DND-41 (cell line): ENCODE data around the gene POMT2.

Experiments used
- ATAC-seq: fragments of 200-7000 bp; cut with Tn5 transposase; 3 replicates; pipeline ENCODE4 v1.9.1; 2021; ENCODE audit warnings: low read depth; ENCODE audit not compliant: insufficient read depth
- DNase-seq: peaks from one replicate; pipeline ENCODE4 v3.0.0-alpha.2; 2020
- H2AFZ ChIP-seq: 2 replicates; pipeline ENCODE4 v1.6.0; 2012; ENCODE audit warnings: low read depth, low read length
- H3K27ac ChIP-seq: 2 replicates; pipeline ENCODE4 v1.5.1; 2012; ENCODE audit warnings: low read length, inconsistent platforms
- H3K27me3 ChIP-seq: fragments of 200-600 bp; sonication (generic); 2 replicates; pipeline ENCODE4 v1.6.0; 2012; ENCODE audit warnings: low read length, mild to moderate bottlenecking, inconsistent platforms; ENCODE audit not compliant: insufficient read depth, poor library complexity
- H3K36me3 ChIP-seq: 2 replicates; pipeline ENCODE4 v1.5.1; 2012; ENCODE audit warnings: low read length, inconsistent platforms; ENCODE audit not compliant: insufficient read depth
- H3K4me1 ChIP-seq: 2 replicates; pipeline ENCODE4 v1.5.1; 2012; ENCODE audit warnings: mild to moderate bottlenecking, low read length; ENCODE audit not compliant: insufficient read depth
- H3K4me2 ChIP-seq: 2 replicates; pipeline ENCODE4 v1.6.0; 2012; ENCODE audit warnings: mild to moderate bottlenecking, moderate library complexity, low read length, inconsistent platforms; ENCODE audit not compliant: insufficient read depth
- H3K4me3 ChIP-seq, 2 experiments: fragments of 200-600 bp in 1 of 2; shearing (Covaris generic) in 1 of 2; 2 replicates each; pipeline ENCODE4 v1.5.1; 2012 to 2016; ENCODE audit warnings: inconsistent platforms in 2 of 2, low read length in 2 of 2, mild to moderate bottlenecking in 2 of 2, low read depth in 1 of 2, moderate library complexity in 1 of 2
- H3K79me2 ChIP-seq: 2 replicates; pipeline ENCODE4 v1.6.0; 2012; ENCODE audit warnings: low read length, inconsistent platforms; ENCODE audit not compliant: insufficient read depth
- H3K9ac ChIP-seq: 2 replicates; pipeline ENCODE4 v1.6.0; 2012; ENCODE audit warnings: low read depth, mild to moderate bottlenecking, inconsistent platforms, low read length, moderate library complexity
- H3K9me3 ChIP-seq: 2 replicates; pipeline ENCODE4 v1.5.1; 2012; ENCODE audit warnings: low read length, moderate library complexity, mild to moderate bottlenecking, inconsistent platforms; ENCODE audit not compliant: insufficient read depth, severe bottlenecking
- H4K20me1 ChIP-seq: 2 replicates; pipeline ENCODE4 v1.6.0; 2012; ENCODE audit warnings: low read length; ENCODE audit not compliant: insufficient read depth
- EZH2 ChIP-seq: IDR thresholded peaks from 3 replicates; pipeline ENCODE4 v1.6.1; 2012; ENCODE audit warnings: borderline replicate concordance, low read depth, mild to moderate bottlenecking, moderate library complexity, low read length, inconsistent platforms; ENCODE audit not compliant: severe bottlenecking
- TF ChIP-seq, protein P1 (sequence below): IDR thresholded peaks from 2 replicates; pipeline ENCODE4 v1.5.1; 2012; ENCODE audit warnings: borderline replicate concordance, low read length, moderate library complexity, mild to moderate bottlenecking; ENCODE audit not compliant: poor library complexity, severe bottlenecking; ENCODE audit errors: extremely low read depth

POMT2 gene

DNA sequence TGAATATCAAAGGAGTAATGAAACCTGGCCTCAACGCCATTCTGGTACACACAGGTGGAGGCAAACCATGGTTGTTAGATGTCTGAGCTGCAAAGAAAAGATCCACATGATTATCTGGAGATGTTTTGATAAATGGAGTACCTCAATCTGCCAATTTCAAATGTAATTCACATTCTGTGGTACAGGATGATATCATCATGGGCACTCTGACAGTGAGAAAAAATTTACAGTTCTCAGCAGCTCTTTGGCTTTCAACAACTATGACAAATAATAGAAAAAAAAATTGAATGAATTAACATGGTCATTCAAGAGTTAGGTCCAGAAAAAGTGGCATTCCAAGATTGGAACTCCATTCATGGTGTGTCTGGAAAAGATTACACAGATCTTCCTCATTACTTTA lies 38.9 kb upstream of the POMT2 start:
- no peak for ATAC-seq
- no peak overlapping the region for H3K27ac ChIP-seq

DNA sequence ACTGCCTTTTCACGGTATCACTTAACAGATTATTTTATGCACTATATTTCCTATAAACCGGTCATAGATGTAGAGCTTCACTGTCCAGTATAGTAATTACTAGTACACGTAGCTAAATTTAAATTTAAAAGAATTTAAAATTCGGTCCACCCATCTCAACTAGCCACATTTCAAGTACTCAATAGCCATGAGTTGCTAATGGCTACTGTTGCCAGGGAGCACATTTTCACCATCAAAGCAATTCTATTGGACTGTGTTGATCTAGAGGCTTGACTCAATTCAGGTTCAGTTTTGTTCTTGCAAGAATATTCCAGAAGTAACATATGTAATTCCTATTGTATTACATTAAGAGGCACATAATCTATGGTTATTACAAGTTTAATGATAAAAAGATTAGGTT lies 36.2 kb upstream of the POMT2 start:
- H3K27ac ChIP-seq = no peak overlapping the region
- no peaks in the 10 kb centered on the region for H3K4me1 ChIP-seq
- no peak overlapping the region for H3K9ac ChIP-seq
- H3K36me3 ChIP-seq = no peaks in the 10 kb centered on the region
- ATAC-seq (no peak), DNase-seq (no peak)
- no peaks in the 10 kb centered on the region for H3K9me3 ChIP-seq
- H3K4me3 ChIP-seq = no peak overlapping the region
- TF ChIP-seq, protein P1, sequence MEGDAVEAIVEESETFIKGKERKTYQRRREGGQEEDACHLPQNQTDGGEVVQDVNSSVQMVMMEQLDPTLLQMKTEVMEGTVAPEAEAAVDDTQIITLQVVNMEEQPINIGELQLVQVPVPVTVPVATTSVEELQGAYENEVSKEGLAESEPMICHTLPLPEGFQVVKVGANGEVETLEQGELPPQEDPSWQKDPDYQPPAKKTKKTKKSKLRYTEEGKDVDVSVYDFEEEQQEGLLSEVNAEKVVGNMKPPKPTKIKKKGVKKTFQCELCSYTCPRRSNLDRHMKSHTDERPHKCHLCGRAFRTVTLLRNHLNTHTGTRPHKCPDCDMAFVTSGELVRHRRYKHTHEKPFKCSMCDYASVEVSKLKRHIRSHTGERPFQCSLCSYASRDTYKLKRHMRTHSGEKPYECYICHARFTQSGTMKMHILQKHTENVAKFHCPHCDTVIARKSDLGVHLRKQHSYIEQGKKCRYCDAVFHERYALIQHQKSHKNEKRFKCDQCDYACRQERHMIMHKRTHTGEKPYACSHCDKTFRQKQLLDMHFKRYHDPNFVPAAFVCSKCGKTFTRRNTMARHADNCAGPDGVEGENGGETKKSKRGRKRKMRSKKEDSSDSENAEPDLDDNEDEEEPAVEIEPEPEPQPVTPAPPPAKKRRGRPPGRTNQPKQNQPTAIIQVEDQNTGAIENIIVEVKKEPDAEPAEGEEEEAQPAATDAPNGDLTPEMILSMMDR = no peak
- no peak for TF ChIP-seq EZH2
- peaks cover 36% of the 10 kb centered on the region for H3K79me2 ChIP-seq
- H3K27me3 ChIP-seq = no peaks in the 10 kb centered on the region
- H4K20me1 ChIP-seq = no peaks in the 10 kb centered on the region
- H3K4me2 ChIP-seq = no peak overlapping the region
- no peak overlapping the region for H2AFZ ChIP-seq

More for the DNA sequence above, 38.9 kb upstream of the POMT2 start:
- H3K4me2 ChIP-seq = no peak overlapping the region
- no peak for TF ChIP-seq EZH2
- TF ChIP-seq, protein P1 = no peak
- H4K20me1 ChIP-seq = peaks cover 5% of the 10 kb centered on the region; the same call in 1 of the 2 replicates
- DNase-seq = no peak
- H3K9ac ChIP-seq = no peak overlapping the region
- H3K4me3 ChIP-seq = no peak overlapping the region
- H3K4me1 ChIP-seq = no peaks in the 10 kb centered on the region
- H3K27me3 ChIP-seq = no peaks in the 10 kb centered on the region
- no peaks in the 10 kb centered on the region for H3K36me3 ChIP-seq
- peaks cover 50% of the 10 kb centered on the region for H3K79me2 ChIP-seq
- H2AFZ ChIP-seq = no peak overlapping the region
- no peaks in the 10 kb centered on the region for H3K9me3 ChIP-seq

DNA sequence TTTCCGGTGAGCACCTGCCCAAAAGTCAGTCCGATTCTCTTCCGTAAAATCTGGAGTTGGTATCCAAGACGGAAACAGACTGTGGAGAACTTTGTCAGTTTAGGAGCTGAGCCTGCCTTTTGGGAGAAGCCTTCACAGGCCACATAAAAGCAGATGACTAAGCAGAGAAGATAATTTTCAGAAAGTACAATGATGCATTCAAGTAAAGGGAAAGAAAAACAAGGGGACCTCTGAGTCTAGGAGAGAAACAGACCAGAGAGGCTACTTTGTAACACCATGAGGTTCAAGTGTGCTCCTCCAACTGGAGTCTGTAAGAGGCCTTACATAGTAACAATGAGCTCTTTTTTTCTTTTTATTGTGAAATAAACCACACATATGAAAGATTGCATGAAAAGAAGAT lies 35.1 kb upstream of the POMT2 start:
- no peaks in the 10 kb centered on the region for H4K20me1 ChIP-seq

More for the DNA sequence above, 35.1 kb upstream of the POMT2 start:
- no peak overlapping the region for H2AFZ ChIP-seq
- no peak overlapping the region for H3K4me3 ChIP-seq
- H3K27me3 ChIP-seq = no peaks in the 10 kb centered on the region
- DNase-seq = no peak
- no peak overlapping the region for H3K9ac ChIP-seq
- no peak for TF ChIP-seq EZH2
- TF ChIP-seq, protein P1 = no peak
- H3K9me3 ChIP-seq = no peaks in the 10 kb centered on the region
- ATAC-seq = no peak
- no peaks in the 10 kb centered on the region for H3K4me1 ChIP-seq
- peaks cover 30% of the 10 kb centered on the region for H3K79me2 ChIP-seq
- no peak overlapping the region for H3K4me2 ChIP-seq
- peaks cover 2% of the 10 kb centered on the region; the same call in 1 of the 2 replicates for H3K36me3 ChIP-seq
- no peak overlapping the region for H3K27ac ChIP-seq
